Spleen (tissue), 11 donors: ENCODE data around the gene FBXO31. TPM values are rescaled to one million over a fixed set of nuclear protein-coding genes. Genes with fewer than 3 reads are reported as not detected.

Source experiments
- DNase-seq: peaks from one replicate; pipeline ENCODE4 v3.0.0-alpha.2; 2020
- H3K27ac ChIP-seq, 8 donors: fragments of 200-600 bp; sonication (generic) in 7 of 8; 1 replicate in 4 of 8; 2 replicates in 4 of 8; pipeline versions ENCODE4 v1.5.0 to v1.8.0; 2016 to 2021; ENCODE audit warnings: inconsistent platforms in 4 of 8, mild to moderate bottlenecking in 4 of 8, moderate library complexity in 1 of 8
- H3K27me3 ChIP-seq, 7 donors: fragments of 200-600 bp; sonication (generic) in 6 of 7; replicated peaks in 1 of 7; 1 replicate in 4 of 7; 2 replicates in 3 of 7; pipeline versions ENCODE4 v1.5.0 to v1.8.0; 2016 to 2021; ENCODE audit warnings: inconsistent platforms in 3 of 7, mild to moderate bottlenecking in 1 of 7
- H3K36me3 ChIP-seq, 6 donors: fragments of 200-600 bp; sonication (generic) in 5 of 6; 1 replicate in 4 of 6; 2 replicates in 2 of 6; pipeline versions ENCODE4 v1.5.0 to v1.8.0; 2016 to 2021; ENCODE audit warnings: inconsistent platforms in 2 of 6
- H3K4me1 ChIP-seq, 6 donors: fragments of 200-600 bp; sonication (generic) in 5 of 6; 1 replicate in 3 of 6; 2 replicates in 3 of 6; pipeline versions ENCODE4 v1.5.0 to v1.8.0; 2016 to 2021; ENCODE audit warnings: inconsistent platforms in 3 of 6
- H3K4me3 ChIP-seq, 8 donors: fragments of 200-600 bp; sonication (generic) in 7 of 8; 1 replicate in 4 of 8; 2 replicates in 4 of 8; pipeline versions ENCODE4 v1.5.0 to v1.8.0; 2016 to 2021; ENCODE audit warnings: inconsistent platforms in 4 of 8, mild to moderate bottlenecking in 4 of 8, moderate library complexity in 2 of 8
- H3K9me3 ChIP-seq, 8 donors: fragments of 200-600 bp; sonication (generic) in 7 of 8; 1 replicate in 4 of 8; 2 replicates in 4 of 8; pipeline versions ENCODE4 v1.5.0 to v1.8.0; 2016 to 2021; ENCODE audit warnings: inconsistent platforms in 4 of 8
- POLR2A ChIP-seq, 3 donors: fragments of 450-650 bp; IDR thresholded peaks; one replicate each; pipeline ENCODE4 v1.5.1; 2017; ENCODE audit warnings: antibody characterized with exemption in 3 of 3, mild to moderate bottlenecking in 1 of 3
- POLR2AphosphoS5 ChIP-seq, 3 donors: sonication (generic); formaldehyde crosslinking; IDR thresholded peaks; one replicate each; pipeline ENCODE4 v1.5.1; 2017; ENCODE audit warnings: antibody characterized with exemption in 3 of 3
- WGBS, 5 donors: extraction: QIAGEN DNeasy Blood & Tissue Kit in 3 of 5; methylation state at CpG; one replicate each; pipeline versions ENCODE4 v1.1.5 to v1.1.7; 2013 to 2018; 5-methylcytosine and 5-hydroxymethylcytosine counted together
- intact Hi-C: fragments of 100-400 bp; cut with DNase I; formaldehyde crosslinking; loops from one replicate; pipeline ENCODE4 v1.15.0; 2023; ENCODE audit warnings: low total_unique reads
- polyA plus RNA-seq, 3 donors: library from polyadenylated mRNA; stranded (reverse); fragments of 200-250 nt; gene quantifications; one replicate each; pipeline ENCODE4 v1.2.1, GENCODE V29; 2013
- total RNA-seq, 7 donors: library from RNA; depleted of rRNA in 3 of 7; stranded (reverse); fragments of >200 nt in 3 of 7; fragmentation: NEBNext Ultra II Directional in 4 of 7; extraction: Animal tissue kit (Norgen Biotek cat#: 25700) in 4 of 7; gene quantifications; one replicate each; pipeline versions ENCODE4 v1.1.0 to v1.2.1, GENCODE V29; 2016 to 2021
- TF ChIP-seq, protein P1 (sequence below), 11 experiments: fragments of 200-600 bp in 7 of 11; fragments of 450-650 bp in 4 of 11; sonication (generic) in 4 of 11; IDR thresholded peaks in 8 of 11; conservative IDR thresholded peaks in 3 of 11; 1 replicate in 7 of 11; 2 replicates in 4 of 11; pipeline versions ENCODE4 v1.4.0 to v1.8.0; 2016 to 2021; ENCODE audit warnings: antibody characterized with exemption in 11 of 11, inconsistent platforms in 4 of 11, mild to moderate bottlenecking in 1 of 11
- donor health status: healthy with polysubstance abuse.
- donor health status: DM: no; HTN: no; CAD: no; lungs with moderate emphysema.
- donor health status: DM: no; HTN: no; CAD: no.
- donor health status: Bipolar disorder and iron deficiency.
- donor health status: healthy.
- donor health status: DM: no; HTN: no; CAD: no.
- donor health status: DM: yes; HTN: yes; CAD: no.

Gene FBXO31
- total and polyA plus RNA-seq, 10 donors = 7.9 to 30.6 (median 26.7) TPM

DNA sequence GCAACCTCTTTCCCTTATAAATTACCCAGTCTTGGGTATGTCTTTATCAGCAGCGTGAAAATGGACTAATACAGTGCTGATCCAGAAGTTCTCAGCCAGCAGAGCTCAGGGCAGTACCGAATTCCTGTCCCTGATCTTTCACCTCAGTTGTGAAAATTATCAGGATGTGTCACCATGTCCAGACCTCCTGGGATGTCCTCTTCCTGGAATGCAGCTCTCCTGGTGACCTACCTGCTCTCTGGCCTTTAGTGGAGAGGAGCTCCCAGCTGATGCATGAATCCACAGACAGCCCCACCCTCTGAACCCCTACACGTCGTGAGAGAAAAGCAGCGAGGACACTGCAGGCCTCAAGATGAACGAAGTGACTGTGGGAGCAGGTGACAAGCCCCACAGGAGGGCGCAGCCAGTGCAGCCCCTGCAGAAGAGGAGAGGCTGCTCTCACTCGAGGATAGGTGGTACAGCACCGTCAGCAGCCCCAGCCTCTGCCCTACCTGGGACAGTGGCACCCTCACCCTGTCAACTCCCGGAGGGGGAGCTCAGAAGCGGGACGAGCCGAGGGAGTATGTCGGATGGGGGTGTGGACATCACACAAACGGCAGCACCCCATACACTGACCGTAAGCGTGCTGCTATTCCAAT lies 44.4 kb downstream of the FBXO31 start:
- Histone ChIP-seq H3K36me3 (peaks cover 3 to 88% (median 57%) of the 10 kb centered on the region in 6 donors), H3K9me3 (no peaks in the 10 kb centered on the region), H3K27me3 (no peaks in the 10 kb centered on the region), H3K4me3 (no peak overlapping the region), H3K27ac (no peak overlapping the region), H3K4me1 (peaks cover 0 to 19% (median 7%) of the 10 kb centered on the region in 6 donors)
- 92 to 95% (median 93%) methylated on average over 14 to 17 of the region's 17 CpGs for WGBS, 5 donors
- TF ChIP-seq, protein P1, sequence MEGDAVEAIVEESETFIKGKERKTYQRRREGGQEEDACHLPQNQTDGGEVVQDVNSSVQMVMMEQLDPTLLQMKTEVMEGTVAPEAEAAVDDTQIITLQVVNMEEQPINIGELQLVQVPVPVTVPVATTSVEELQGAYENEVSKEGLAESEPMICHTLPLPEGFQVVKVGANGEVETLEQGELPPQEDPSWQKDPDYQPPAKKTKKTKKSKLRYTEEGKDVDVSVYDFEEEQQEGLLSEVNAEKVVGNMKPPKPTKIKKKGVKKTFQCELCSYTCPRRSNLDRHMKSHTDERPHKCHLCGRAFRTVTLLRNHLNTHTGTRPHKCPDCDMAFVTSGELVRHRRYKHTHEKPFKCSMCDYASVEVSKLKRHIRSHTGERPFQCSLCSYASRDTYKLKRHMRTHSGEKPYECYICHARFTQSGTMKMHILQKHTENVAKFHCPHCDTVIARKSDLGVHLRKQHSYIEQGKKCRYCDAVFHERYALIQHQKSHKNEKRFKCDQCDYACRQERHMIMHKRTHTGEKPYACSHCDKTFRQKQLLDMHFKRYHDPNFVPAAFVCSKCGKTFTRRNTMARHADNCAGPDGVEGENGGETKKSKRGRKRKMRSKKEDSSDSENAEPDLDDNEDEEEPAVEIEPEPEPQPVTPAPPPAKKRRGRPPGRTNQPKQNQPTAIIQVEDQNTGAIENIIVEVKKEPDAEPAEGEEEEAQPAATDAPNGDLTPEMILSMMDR (IDR thresholded peaks at IDR 0.05 in 8 of 11, conservative IDR thresholded peaks at IDR 0.05 in 3 of 11) = no peak
- TF ChIP-seq POLR2AphosphoS5 (IDR thresholded peaks at IDR 0.05) (no peak), POLR2A (IDR thresholded peaks at IDR 0.05) (no peak)
- intact Hi-C loops = no loop called here
- no peak for DNase-seq

- Histone ChIP-seq H3K36me3 (peaks cover 3 to 88% (median 57%) of the 10 kb centered on the region in 6 donors), H3K9me3 (no peaks in the 10 kb centered on the region), H3K27me3 (no peaks in the 10 kb centered on the region), H3K4me3 (no peak overlapping the region), H3K4me1 (peaks cover 0 to 14% (median 5%) of the 10 kb centered on the region in 6 donors), H3K27ac (no peak overlapping the region)
- no peak for TF ChIP-seq POLR2AphosphoS5 (IDR thresholded peaks at IDR 0.05)
- TF ChIP-seq, protein P1 (IDR thresholded peaks at IDR 0.05 in 8 of 11, conservative IDR thresholded peaks at IDR 0.05 in 3 of 11) = no peak
- no peak for TF ChIP-seq POLR2A (IDR thresholded peaks at IDR 0.05)
- intact Hi-C loops = no loop called here
- DNase-seq = no peak
- WGBS, 5 donors = 90 to 96% (median 94%) methylated on average over 14 to 18 of the region's 18 CpGs
These were observed 45.3 kb downstream of the FBXO31 start for GRCh38 chr16:87338155-87338765.

GRCh38 chr16:87337262-87337771 lies 46.3 kb downstream of the FBXO31 start:
- intact Hi-C loops = no loop called here
- WGBS, 5 donors = 39 to 60% (median 57%) methylated on average over 16 of the region's 16 CpGs

More at GRCh38 chr16:87337262-87337771, 46.3 kb downstream of the FBXO31 start:
- no peak overlapping the region for H3K27ac ChIP-seq
- no peaks in the 10 kb centered on the region for H3K9me3 ChIP-seq
- TF ChIP-seq POLR2AphosphoS5 (IDR thresholded peaks at IDR 0.05) = no peak
- TF ChIP-seq, protein P1 (IDR thresholded peaks at IDR 0.05 in 8 of 11, conservative IDR thresholded peaks at IDR 0.05 in 3 of 11) = no peak
- no peak for TF ChIP-seq POLR2A (IDR thresholded peaks at IDR 0.05)
- peaks cover 0 to 14% (median 5%) of the 10 kb centered on the region in 6 donors for H3K4me1 ChIP-seq
- H3K36me3 ChIP-seq = peaks cover 0 to 88% (median 51%) of the 10 kb centered on the region in 6 donors
- no peaks in the 10 kb centered on the region for H3K27me3 ChIP-seq
- no peak for DNase-seq
- H3K4me3 ChIP-seq = no peak overlapping the region
